Activated CD8-positive, alpha-beta memory T cell treated with anti-CD3 and anti-CD28 coated beads, Interleukin-2, amount 50 U/mL, for 1 hour (primary cell): Measurements from ENCODE around the gene EIF4H.
"Not testable (repeated sequence)": the region's sequence is repeated elsewhere in the genome, so short reads cannot be mapped to it uniquely, and the experiment has no call there.

Source experiments
- DNase-seq: peaks from one replicate; pipeline ENCODE4 v3.0.0-alpha.2; 2020; ENCODE audit errors: extremely low read depth

The EIF4H gene

DNA sequence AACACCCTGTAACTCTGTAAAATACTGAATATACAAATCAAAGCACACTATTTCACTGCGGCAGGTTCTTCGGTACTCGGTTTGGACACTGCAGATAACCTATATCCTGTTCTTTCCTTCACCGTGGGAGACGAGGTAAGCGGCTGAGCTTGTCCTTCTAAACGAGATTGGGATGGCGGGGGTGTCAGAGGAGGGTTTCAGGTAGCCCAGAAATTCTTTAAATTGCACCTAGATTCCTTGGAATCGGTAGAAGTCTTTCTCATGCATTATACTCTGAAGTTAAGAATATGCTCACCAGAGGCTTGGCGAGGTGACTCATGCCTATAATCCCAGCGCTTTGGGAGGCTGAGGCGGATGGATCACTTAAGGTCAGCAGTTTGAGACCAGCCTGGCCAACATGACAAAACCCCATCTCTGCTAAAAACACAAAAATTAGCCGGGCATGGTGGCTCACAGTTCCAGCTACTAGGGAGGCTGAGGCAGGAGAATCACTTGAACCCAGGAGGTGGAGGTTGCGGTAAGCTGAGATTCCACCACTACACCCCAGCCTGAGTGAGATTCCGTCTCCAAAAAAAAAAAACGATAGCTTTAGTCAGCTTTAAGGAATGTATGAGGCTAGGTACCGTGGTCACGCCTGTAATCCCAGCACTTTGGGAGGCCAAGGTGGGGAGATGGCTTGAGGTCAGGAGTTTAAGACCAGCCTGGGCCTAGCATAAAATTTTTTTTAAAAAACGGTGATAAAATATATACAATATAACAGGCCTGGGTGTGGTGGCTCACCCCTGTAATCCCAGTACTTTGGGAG, 25.6 kb downstream of the EIF4H start:
- DNase-seq: no peak

GRCh38 chr7:74202841-74203556, 28.8 kb downstream of the EIF4H start:
- DNase-seq: no peak

DNA sequence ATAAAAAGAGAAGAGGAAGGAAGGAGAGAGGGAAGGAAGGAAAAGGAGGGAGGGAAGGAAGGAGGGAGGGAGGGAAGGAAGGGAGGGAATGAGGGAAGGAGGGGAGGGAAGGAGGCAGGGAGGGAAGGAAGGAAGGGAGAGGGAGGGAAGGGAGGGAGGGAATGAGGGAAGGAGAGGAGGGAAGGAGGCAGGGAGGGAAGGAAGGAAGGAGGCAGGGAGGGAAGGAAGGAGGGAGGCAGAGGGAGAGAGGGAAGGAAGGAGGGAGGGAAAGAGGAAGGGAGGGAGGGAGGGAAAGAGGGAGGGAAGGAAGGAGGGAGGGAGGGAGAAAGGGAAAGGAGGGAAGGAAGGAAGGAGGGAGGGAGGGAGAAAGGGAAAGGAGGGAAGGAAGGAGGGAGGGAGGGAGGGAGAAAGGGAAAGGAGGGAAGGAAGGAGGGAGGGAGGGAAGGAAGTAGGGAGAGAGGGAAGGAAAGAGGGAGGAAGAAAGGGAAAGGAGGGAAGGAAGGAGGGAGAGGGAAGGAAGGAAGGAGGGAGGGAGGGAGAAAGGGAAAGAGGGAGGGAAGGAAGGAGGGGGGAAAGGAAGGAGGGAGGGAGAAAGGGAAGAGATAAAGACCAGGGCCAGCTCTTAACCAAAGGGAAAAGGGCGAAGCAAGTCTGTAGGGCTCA, 29.9 kb downstream of the EIF4H start:
- no peak for DNase-seq

DNA sequence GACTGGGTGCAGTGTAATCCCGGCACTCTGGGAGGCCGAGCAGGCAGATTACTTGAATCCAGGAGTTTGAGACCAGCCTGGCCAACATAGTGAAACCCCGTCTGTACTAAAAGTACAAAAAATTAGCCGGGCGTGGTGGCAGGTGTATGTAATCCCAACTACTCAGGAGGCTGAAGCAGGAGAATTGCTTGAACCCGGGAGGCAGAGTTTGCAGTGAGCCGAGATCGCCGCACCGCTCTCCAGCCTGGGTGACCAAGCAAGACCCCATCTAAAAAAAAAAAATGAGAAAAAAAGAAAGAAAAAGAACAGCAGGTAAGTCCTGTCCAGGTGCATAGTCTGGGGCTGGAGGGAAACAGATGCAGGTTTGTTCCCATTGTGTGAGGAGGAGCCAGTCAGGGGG, 31.9 kb downstream of the EIF4H start:
- not testable (repeated sequence) for DNase-seq

- no peak for DNase-seq
Observed at GRCh38 chr7:74206589-74207120, 32.5 kb downstream of the EIF4H start.

GRCh38 chr7:74207586-74207985, 33.4 kb downstream of the EIF4H start:
- no peak for DNase-seq

GRCh38 chr7:74208241-74208640, 34.1 kb downstream of the EIF4H start:
- DNase-seq: not testable (repeated sequence)

GRCh38 chr7:74212661-74213060, 38.5 kb downstream of the EIF4H start:
- DNase-seq: no peak

DNA sequence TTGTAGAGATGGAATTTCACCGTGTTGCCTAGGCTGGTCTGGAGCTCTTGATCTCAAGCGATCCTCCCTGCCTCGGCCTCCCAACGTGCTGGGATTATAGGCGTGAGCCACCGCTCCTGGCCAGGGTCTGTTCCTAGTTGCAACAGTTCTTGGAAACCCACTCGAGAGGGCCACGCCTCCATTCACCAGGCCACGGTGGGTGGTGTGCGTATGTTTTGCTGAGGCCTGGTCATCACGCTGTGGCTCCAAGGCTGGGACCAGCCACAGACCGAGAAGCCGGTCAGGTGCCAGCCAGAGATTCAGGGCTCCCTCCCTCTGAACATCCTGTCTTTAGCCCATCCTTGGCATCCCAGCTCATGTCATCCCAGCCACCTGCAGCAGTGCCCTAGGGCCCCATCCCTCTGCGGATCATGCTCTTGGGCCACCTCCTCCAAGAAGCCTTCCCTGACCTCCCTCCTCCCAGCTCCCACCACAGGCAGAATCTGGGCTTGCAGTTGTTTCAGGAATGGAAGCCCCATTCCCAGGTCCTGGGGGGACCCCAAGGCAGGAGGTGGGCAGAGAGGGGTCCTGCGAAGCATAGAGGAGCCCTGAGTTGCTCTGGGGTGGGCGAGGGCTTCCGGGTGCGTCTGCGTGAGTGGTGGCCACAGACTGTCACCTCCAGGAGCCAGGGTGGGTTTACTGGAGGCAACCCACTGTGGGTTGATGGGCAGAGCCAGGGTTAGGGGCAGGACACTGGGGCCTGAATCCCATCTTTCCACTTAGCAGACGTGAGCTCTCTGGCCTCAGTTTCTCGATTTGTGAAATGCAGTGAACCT, 40.9 kb downstream of the EIF4H start:
- DNase-seq: no peak

GRCh38 chr7:74215921-74216320, 41.8 kb downstream of the EIF4H start:
- DNase-seq: no peak

- DNase-seq: no peak
Observed at GRCh38 chr7:74216361-74216761, 42.2 kb downstream of the EIF4H start.

DNA sequence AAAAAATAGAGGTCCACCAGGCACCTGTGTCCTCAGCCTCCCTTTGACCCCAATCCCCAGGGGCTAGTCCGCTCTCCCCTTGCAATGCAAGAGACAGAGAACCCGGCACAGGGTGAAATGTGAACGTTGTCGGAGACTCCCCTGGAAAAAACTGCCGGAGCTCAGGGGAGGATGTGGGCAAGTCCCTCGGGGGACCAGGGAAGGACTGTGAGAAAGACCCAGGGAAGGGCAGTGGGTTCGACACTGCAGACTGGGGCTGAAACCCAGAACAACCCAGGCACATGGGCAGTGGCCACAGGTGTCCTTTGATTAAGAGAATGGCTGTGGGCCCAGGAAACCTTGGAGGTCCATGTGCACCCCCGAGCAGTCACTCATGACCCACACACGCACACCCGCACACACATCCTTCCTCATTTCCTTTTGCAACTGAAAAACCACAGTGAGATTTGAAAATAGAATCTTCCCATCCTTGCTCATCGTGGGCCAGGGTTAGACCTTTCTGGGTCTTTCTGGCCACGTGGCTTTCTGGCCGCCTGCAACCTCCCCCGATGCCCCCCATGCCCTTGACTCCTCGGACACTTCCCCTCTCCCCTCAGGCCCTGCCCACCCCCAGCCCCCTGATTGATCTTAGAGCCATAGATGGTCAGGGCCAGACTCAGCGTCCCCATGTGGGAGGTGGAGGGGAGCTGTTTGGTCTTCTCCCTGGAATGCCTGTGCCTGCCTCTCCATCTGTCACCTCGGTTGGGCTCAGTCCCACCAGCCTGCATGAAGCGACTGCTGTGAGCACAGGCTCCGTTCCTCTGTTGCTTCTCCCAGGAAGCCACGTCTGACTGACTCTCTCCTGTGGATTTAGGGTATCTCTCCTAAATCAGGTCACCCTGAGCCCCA, 43.5 kb downstream of the EIF4H start:
- no peak for DNase-seq

GRCh38 chr7:74218343-74218698, 44.2 kb downstream of the EIF4H start:
- DNase-seq: no peak

DNA sequence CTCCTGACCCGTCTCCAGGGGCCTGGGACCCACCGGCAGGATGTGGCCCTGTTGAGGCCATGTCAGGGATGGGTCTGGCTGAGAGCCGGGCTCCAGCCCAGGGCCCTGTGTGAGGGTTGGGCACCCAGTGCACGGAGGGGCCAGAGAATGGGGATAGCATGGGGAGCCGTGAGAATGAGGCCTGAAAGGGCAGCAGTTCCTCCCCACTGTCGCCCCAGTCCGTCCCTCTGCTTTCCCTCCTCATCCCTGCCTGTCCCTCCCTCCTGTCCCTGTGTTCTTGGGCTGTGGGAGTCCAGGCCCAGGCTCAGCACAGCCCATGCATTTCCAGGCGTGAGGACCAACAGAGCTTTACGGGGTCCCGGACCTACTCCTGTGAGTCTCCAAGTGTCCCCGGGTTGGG, 45.3 kb downstream of the EIF4H start:
- no peak for DNase-seq

- DNase-seq: no peak
Observed at GRCh38 chr7:74220229-74220628, 46.1 kb downstream of the EIF4H start.

DNA sequence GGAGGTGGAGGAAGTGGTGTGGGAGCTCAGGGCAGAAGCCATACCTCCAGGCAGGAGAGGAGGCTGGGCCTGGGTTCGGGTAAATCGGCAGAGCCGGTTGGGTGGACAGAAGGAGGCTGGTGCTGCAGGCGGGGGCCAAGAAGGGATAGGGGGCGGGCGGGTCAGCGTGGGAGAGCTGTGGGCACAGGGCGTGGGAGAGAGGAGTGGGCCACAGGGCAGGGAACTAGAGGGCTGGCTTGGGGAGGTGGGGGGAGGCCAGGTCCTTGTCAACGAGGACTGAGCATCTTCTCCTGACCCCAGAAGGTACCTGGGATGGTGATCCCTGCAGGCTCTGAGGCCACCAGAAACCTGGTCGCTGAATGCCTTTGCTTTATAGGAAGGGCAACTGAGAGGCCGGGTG, 47.6 kb downstream of the EIF4H start:
- DNase-seq: no peak

DNA sequence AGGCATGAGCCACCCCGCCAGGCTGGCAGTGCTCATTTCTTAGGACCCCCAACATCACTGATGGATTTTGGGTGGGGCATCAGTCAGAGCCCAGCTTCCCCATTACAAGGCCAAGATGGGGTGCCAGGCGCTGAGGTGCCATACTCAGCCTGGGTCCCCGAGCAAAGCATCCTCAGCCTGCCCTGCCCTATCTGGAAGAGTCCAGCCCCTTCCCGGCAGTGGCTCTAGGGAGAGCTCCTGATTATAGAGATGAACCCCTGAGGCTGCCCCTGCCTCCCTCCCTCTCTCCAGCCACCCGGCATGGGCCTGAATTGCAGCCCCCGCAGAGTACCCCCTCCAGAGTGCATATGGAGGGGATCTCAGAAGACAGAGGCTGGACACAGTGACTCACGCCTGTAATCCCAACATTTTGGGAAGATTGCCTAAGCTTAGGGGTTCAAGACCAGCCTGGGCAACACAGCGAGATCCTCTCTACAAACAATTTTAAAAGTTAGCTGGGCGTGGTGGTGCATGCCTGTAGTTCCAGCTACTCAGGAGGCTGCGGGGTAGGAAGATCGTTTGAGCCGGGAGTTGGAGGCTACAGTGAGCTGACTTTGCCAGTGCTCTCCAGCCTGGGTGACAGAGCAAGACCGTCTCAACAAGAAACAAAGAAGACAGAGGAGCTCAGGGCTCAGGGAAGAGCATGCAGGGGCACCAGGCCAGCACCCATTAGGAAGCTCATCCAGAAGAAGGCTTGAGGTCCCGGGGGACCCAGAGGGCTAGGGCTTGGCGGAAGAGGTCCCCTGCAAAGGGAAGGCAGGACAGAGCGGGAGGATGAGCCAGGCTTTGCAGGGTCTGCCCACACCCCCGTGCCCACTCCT, 48.9 kb downstream of the EIF4H start:
- no peak for DNase-seq

GRCh38 chr7:74223711-74224510, 49.8 kb downstream of the EIF4H start:
- no peak for DNase-seq

DNA sequence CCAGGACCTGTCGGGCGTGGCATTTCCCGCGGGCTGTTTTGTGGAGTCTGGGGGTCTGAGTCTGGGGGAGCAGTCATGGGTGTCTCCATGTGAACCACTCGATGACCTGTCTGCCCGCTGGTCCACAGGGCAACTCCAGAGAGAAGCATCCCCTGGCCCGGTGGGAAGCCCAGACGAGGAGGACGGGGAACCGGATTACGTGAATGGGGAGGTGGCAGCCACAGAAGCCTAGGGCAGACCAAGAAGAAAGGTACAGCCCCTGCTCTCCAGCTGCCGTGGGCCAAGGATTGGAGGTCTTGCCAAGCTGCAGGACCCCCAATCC, 50.3 kb downstream of the EIF4H start:
- DNase-seq: no peak
